GM19324 (cell line): ENCODE data around the gene LDLRAD1.
"Not testable (repeated sequence)": the region's sequence is repeated elsewhere in the genome, so short reads cannot be mapped to it uniquely, and the experiment has no call there.

Source experiments
- ATAC-seq: cut with Tn5 transposase; IDR thresholded peaks from one replicate; pipeline ENCODE4 v1.9.1; 2021; ENCODE audit warnings: mild to moderate bottlenecking, moderate library complexity; ENCODE audit not compliant: unreplicated experiment, low FRiP score

The LDLRAD1 gene

DNA sequence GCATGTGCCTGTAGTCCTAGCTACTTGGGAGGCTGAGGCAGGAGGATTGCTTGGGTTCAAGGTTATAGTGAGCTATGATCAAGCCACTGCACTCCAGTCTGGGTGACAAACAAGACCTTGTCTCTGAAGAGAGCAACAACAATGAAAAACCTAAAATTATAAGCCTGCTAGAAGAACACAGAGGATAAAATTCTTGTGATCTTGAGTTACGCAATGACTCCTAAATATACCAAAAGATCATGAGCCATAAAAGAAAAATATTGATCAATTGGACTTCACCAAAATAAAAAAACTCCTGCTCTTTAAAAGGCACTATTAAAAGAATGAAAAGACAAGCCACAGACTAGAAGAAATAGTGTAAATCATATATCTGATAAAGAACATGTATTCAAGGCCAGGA, 22.3 kb downstream of the LDLRAD1 start:
- no peak for ATAC-seq

DNA sequence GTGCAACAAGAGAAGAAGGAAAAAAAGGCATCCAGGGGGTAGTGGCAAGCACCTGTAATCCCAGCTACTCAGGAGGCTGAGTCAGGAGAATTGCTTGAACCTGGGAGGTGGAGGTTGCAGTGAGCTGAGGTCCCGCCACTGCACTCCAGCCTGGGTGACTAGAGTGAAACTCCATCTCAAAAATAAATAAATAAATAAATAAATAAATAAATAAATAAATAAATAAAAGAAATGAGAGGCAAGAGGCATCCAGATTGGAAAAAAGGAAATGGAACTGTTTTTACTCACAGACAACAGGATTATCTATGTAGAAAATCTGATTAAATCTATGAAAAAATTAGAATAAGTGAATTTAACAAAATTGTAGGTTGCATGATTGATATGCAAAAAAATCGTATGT, 23.5 kb downstream of the LDLRAD1 start:
- not testable (repeated sequence) for ATAC-seq

- ATAC-seq, result no peak
Observed at GRCh38 chr1:53992085-53992874, 25.7 kb downstream of the LDLRAD1 start.

GRCh38 chr1:53987880-53988279, 30.1 kb downstream of the LDLRAD1 start:
- ATAC-seq, result no peak

DNA sequence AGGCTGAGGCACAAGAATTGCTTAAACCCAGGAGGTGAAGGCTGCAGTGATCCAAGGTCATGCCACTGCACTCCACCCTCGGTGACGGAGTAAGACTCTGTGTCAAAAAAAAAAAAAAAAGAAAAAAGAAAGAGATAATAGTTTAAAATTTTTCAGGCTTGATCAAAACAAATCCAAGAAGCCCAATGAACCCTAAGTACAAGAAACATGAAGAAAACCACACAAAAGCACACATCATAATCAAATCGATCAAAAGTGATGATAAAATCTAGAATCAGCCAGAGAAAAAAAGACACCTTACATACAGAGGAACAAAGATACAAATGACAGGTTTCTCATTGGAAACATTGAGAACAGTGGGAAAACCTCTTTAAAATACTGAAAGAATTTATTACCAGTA, 31.5 kb downstream of the LDLRAD1 start:
- no peak for ATAC-seq

GRCh38 chr1:53984726-53985125, 33.3 kb downstream of the LDLRAD1 start:
- no peak for ATAC-seq

DNA sequence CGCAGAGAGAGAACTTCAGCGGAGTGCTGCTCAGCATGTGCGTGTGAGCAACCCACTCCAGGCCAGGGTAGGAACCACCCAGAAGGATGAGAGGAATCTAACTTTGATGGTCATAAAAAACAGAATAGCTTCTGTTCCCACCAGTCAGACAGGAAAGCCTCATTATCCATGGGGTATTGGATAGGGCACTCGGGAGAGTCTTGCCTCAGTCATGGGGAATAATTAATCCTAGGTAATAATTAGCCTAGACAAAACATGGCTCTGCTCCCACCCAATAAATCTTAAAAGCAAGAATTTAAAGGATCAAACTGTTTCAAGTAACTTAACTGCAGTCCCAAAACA, 35.3 kb downstream of the LDLRAD1 start:
- no peak for ATAC-seq

- no peak for ATAC-seq
Observed at GRCh38 chr1:53982034-53982762, 35.8 kb downstream of the LDLRAD1 start.

GRCh38 chr1:53981220-53981619, 36.8 kb downstream of the LDLRAD1 start:
- ATAC-seq, result no peak

DNA sequence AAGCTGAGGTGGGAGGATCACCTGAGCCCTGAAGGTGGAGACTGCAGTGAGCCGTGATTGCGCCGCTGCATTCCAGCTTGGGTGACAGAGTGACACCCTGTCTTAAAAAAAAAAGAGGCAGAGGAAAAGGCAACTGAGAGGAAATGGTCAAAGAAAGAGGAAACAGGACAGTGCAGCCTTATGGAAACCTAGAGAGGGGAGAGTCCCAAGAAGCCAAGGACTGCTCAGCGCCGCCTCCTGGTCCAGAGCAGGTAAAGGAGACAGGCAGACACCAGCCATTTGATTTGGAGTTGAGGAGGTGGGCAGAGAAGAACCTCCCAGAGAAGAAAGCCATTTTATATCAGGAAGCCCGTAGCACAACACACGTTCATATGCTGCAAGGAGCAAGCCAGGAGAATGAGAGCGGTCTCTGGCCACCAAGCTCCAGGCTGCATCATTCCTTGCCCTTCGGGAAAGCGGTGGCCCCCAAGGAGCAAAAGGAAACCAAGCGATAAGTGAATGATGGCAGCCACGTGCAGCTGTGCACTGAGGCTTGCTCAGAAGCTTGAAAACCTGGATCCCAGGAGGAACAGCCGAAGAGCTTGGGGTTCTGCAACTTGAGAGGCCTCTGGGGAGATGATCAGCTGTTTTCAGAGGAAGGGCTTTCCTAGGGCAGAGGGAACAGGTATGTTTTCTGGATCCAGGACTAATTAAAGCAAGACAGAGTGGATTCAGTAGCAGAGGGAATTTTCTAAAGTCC, 38.1 kb downstream of the LDLRAD1 start:
- ATAC-seq, result no peak

DNA sequence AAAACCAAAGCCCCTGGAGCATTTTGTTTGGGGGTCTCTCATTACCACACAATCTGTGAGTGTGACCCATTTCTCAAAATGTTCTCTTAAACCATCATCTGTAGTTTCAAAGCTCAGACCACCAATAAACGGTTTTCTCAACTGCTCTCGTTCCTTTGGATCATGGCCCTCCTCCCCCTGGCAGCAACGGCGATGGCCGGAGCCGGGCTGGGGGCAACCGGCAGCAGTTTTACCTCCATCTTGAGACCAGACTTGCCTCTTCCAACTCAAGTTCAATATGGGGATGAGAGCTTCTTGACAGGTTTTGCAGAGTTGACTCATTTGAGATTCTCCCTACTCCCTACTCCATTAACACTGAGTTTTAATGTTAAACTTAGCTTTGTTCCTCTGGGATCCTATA, 42.1 kb downstream of the LDLRAD1 start:
- ATAC-seq, result no peak

DNA sequence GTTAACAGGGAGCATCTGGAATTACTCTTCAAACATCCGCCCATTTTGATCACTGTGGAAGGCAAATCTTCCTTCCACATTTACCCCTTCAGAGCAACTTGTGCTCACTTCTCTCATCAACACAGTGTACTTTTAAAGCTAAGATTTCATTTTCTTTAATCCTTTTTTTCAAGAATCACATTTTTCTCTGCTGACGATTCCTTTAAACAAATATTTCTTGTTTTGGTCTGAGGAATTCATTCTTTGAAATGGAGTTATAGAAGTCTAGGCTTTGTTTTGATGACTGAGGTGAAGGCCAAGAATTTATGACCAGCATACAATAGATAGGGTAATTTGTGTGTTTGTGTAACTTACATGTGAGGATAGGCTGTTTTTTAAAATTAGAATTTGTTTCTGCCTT, 46.3 kb downstream of the LDLRAD1 start:
- ATAC-seq, result no peak

GRCh38 chr1:53969323-53969722, 48.7 kb downstream of the LDLRAD1 start:
- not testable (repeated sequence) for ATAC-seq

- ATAC-seq, result no peak
Observed at GRCh38 chr1:53968125-53968513, 49.9 kb downstream of the LDLRAD1 start.

DNA sequence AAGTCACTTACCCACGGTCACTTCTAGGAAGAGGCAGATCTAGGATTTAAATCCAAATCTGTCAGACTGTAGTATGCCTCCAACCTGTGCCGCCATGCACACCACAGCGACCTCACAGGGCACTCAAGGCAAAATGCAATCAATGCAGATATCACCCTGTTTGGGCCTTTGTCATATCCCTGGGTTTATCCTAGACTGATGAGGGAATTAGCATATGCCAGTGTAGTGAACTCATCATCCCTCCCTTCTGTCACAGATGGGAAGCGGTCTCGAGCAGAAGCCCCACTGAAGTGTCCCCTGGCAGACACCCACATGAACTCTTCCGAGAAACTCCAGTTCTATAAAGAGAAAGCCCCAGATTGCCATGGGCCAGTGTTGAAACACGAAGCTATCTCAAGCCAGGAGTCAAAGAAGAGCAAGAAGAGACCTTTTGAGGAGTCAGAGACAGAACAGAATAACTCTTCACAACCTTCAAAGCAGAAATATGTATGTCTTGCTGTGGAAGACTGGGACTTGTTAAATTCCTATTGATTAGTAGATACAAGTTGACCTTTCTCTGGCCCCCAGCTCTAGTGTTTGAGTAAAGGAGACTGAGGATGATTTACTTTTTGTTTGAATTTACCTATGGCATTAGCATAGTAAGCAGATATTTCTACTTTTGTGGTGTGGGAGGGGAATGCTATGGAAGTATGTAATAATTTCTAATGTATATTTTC, 50.4 kb downstream of the LDLRAD1 start:
- ATAC-seq, result no peak

DNA sequence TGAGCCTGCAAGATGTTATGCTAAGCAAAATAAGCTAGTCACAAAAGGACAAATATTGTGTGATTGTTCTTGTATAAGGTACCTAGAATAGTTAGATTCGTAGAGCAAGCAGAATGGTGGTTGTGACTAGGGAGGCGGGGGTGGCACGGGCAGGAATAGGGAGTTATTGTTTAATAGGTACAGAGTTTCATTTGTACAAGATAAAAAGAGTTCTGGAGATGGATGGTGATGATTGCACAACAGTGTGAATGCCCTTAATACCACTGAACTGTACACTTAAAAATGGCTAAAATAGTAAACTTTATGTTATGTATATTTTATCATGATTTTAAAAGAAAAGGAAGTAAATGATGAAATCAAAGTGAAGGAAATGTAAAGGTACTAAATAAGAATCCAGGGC, 51.2 kb downstream of the LDLRAD1 start:
- no peak for ATAC-seq

GRCh38 chr1:53964109-53964508, 53.9 kb downstream of the LDLRAD1 start:
- ATAC-seq, result no peak

DNA sequence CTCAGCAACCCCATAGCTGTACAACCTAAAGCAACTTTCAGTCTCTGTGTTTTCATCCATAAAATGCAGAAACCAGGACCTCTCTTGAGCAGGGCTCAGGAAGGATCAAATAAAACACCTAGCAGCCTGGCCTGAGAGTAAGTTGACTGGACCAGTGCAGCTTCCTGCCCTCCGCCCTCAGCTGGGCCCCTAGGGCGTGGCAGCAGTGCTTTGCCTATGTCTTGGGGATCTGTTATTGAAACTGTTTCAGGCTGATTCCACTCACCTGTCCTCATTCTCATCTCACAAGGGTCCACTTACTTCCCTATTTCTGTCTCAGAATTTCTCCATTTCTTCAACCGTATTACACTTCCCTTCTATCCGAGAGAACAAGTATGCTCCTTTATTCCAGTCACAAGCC, 54.5 kb downstream of the LDLRAD1 start:
- no peak for ATAC-seq

DNA sequence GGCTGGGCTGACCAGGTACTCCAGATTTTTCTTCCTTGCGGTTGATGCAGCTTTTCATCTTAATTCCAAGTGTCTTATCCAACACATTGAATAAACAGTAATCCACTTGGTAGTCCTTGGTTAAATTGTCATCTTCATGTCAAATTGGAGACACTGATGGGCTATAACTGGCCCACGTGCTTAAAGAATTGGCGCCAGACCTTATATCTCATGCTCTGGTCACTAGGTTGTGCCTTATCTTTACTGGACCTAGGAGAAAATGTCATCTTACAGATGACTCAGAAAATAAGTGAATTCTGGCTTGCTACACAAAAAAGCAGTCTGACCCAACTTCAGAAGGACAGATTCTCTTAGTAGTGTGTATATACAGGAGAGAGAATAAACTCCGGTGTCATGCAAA, 55.6 kb downstream of the LDLRAD1 start:
- ATAC-seq, result no peak

- no peak for ATAC-seq
Observed at GRCh38 chr1:53959664-53960250, 58.2 kb downstream of the LDLRAD1 start.
